Sigmoid colon (tissue), 4 donors: Measurements from ENCODE around the gene RPL38.

Experiments
- CTCF ChIP-seq, 4 experiments: fragments of 450-650 bp in 3 of 4; fragments of 200-600 bp in 1 of 4; IDR thresholded peaks; one replicate each; pipeline ENCODE4 v1.5.1; 2016 to 2019; ENCODE audit warnings: antibody characterized with exemption in 4 of 4, mild to moderate bottlenecking in 3 of 4, moderate library complexity in 2 of 4
- EP300 ChIP-seq, 4 donors: sonication (generic); formaldehyde crosslinking; IDR thresholded peaks; one replicate each; pipeline ENCODE4 v1.6.1; 2017; ENCODE audit warnings: antibody characterized with exemption in 4 of 4

GRCh38 chr17:74237321-74237720 is 33.8 kb downstream of the RPL38 start:
- TF ChIP-seq EP300 (IDR thresholded peaks at IDR 0.05) = no peak
- TF ChIP-seq CTCF (IDR thresholded peaks at IDR 0.05) = no peak
